ENCODE results near the gene NDUFS8. TPM values are rescaled to one million over a fixed set of nuclear protein-coding genes. Genes with fewer than 3 reads are reported as not detected.
A peak's percentile ranks its signal among the peaks of the same experiment; 100 is the strongest.

Gene NDUFS8
- total and polyA plus RNA-seq, 2 of the 13 experiments (the other 11 are each of a cell fraction or from before 2014, with no cell fraction given) = 96.7 to 158 TPM

- TF ChIP-seq HNF4A (CRISPR knock-in tag; IDR thresholded peaks at IDR 0.05) (no peak), ZNF180 (CRISPR knock-in tag; IDR thresholded peaks at IDR 0.05; ENCODE audit: borderline replicate concordance, low read depth) (no peak), ZNF333 (CRISPR knock-in tag; IDR thresholded peaks at IDR 0.05; ENCODE audit: borderline replicate concordance) (0 out of 2 replicates have a peak, but pooled peaks have one; percentile 52), JUN (CRISPR knock-in tag; IDR thresholded peaks at IDR 0.05) (no peak), MAX (IDR thresholded peaks at IDR 0.05) (0 out of 2 replicates have a peak, but pooled peaks have one; percentile 17), ZNF382 (CRISPR knock-in tag; IDR thresholded peaks at IDR 0.05; ENCODE audit: borderline replicate concordance) (no peak), MEF2D (CRISPR knock-in tag; IDR thresholded peaks at IDR 0.05) (0 out of 2 replicates have a peak, but pooled peaks have one; percentile 4), ZNF574 (CRISPR knock-in tag; IDR thresholded peaks at IDR 0.05) (0 out of 2 replicates have a peak, but pooled peaks have one; percentile 2), MED8 (CRISPR knock-in tag; IDR thresholded peaks at IDR 0.05; ENCODE audit: insufficient replicate concordance) (peak; percentile 20), ATF1 (CRISPR knock-in tag; IDR thresholded peaks at IDR 0.05) (no peak), STAG1 (CRISPR knock-in tag; IDR thresholded peaks at IDR 0.05) (0 out of 2 replicates have a peak, but pooled peaks have one; percentile 7), KDM1A (CRISPR knock-in tag; IDR thresholded peaks at IDR 0.05) (0 out of 2 replicates have a peak, but pooled peaks have one; percentile 26), MLLT10 (CRISPR knock-in tag; IDR thresholded peaks at IDR 0.05) (no peak), ZNF724P (CRISPR knock-in tag; IDR thresholded peaks at IDR 0.05; ENCODE audit: borderline replicate concordance) (0 out of 2 replicates have a peak, but pooled peaks have one; percentile 11), MAF1 (CRISPR knock-in tag; IDR thresholded peaks at IDR 0.05; ENCODE audit: borderline replicate concordance) (no peak), PRPF4 (IDR thresholded peaks at IDR 0.05; ENCODE audit: low read depth, low read length, poor library complexity, severe bottlenecking) (no peak), DR1 (CRISPR knock-in tag; IDR thresholded peaks at IDR 0.05) (peak; percentile 49; the same call in 1 of the 2 replicates), ZMYM3 (CRISPR knock-in tag; IDR thresholded peaks at IDR 0.05) (peak; percentile 89), THAP9 (CRISPR knock-in tag; IDR thresholded peaks at IDR 0.05; ENCODE audit: borderline replicate concordance) (no peak), SNAI1 (CRISPR knock-in tag; IDR thresholded peaks at IDR 0.05; ENCODE audit: borderline replicate concordance) (peak; percentile 83; the same call in 1 of the 2 replicates), ZBTB49 (CRISPR knock-in tag; IDR thresholded peaks at IDR 0.05; ENCODE audit: borderline replicate concordance) (no peak)
Observed at GRCh38 chr11:68016161-68016903, 14.1 kb upstream of the NDUFS8 start (continued).
